HCT116 (cell line): ENCODE measurements around the gene MED9. TPM values are rescaled to one million over a fixed set of nuclear protein-coding genes. Genes with fewer than 3 reads are reported as not detected.

Source experiments
- ATAC-seq: fragments of 200-7000 bp; cut with Tn5 transposase; 2 replicates; pipeline ENCODE4 v1.9.1; 2020; ENCODE audit warnings: mild to moderate bottlenecking, moderate library complexity
- BruUV-seq: library from RNA; stranded (reverse); fragments of 400-500 nt; replicated peaks from 2 replicates; lab custom pipeline; 2021; lab: Mats Ljungman, UMichigan
- CTCF ChIA-PET: fragments of 300-600 bp; sonication (Branson Sonifier 250); formaldehyde crosslinking; loops from one replicate; lab custom pipeline; 2021; ENCODE audit warnings: antibody characterized with exemption; lab: Charles Lee
- POLR2A ChIA-PET: fragments of 300-600, 350-600 bp; sonication (Branson Sonifier 250); formaldehyde crosslinking; loops from one replicate; lab custom pipeline; 2021; ENCODE audit warnings: antibody characterized with exemption; lab: Charles Lee
- RAD21 ChIA-PET, 2 experiments: fragments of 300-600 bp; sonication (Branson Sonifier 250); formaldehyde crosslinking; loops; one replicate each; lab custom pipeline; 2023; ENCODE audit warnings: low total read pairs in 2 of 2; ENCODE audit not compliant: uncharacterized antibody in 2 of 2, unreplicated experiment in 2 of 2, low non-redundant PET in 1 of 2; lab: Charles Lee
- DNase-seq: peaks from one replicate; pipeline ENCODE4 v3.0.0-alpha.2; 2010; ENCODE audit warnings: low read depth, low spot score
- H2AFZ ChIP-seq: fragments of 200-600 bp; shearing (Covaris generic), sonication (generic); 2 replicates; pipeline ENCODE4 v1.6.1; 2017; ENCODE audit warnings: low read depth, mixed run types, mixed read lengths, antibody characterized with exemption, low read length; ENCODE audit not compliant: poor library complexity, severe bottlenecking
- H3K27ac ChIP-seq: 2 replicates; pipeline ENCODE4 v1.5.1; 2012; ENCODE audit warnings: low read depth, low read length
- H3K27me3 ChIP-seq: fragments of 200-600 bp; sonication (generic); 2 replicates; pipeline ENCODE4 v1.6.1; 2016; ENCODE audit warnings: mixed run types, low read length, mixed read lengths; ENCODE audit not compliant: insufficient read depth
- H3K36me3 ChIP-seq, 2 experiments: fragments of 200-500 bp in 1 of 2; fragments of 200-600 bp in 1 of 2; sonication (Bioruptor generic) in 1 of 2; sonication (generic) in 1 of 2; 2 replicates each; pipeline versions ENCODE4 v1.5.1 to v1.6.1; 2014 to 2016; ENCODE audit warnings: low read length in 2 of 2, inconsistent platforms in 1 of 2, mixed read lengths in 1 of 2, mixed run types in 1 of 2; ENCODE audit not compliant: insufficient read depth in 2 of 2, control insufficient read depth in 1 of 2
- H3K4me1 ChIP-seq, 2 experiments: fragments of 200-600 bp in 1 of 2; sonication (generic) in 1 of 2; 2 replicates each; pipeline versions ENCODE4 v1.5.1 to v1.6.1; 2012 to 2017; ENCODE audit warnings: low read length in 2 of 2, inconsistent platforms in 1 of 2, mild to moderate bottlenecking in 1 of 2, mixed read lengths in 1 of 2, mixed run types in 1 of 2, moderate library complexity in 1 of 2; ENCODE audit not compliant: insufficient read depth in 2 of 2, control insufficient read depth in 1 of 2
- H3K4me2 ChIP-seq: fragments of 200-600 bp; sonication (generic); 2 replicates; pipeline ENCODE4 v1.6.1; 2017; ENCODE audit warnings: mixed run types, low read length, mixed read lengths
- H3K4me3 ChIP-seq, 2 experiments: fragments of 200-600 bp in 1 of 2; sonication (generic) in 1 of 2; replicated peaks in 1 of 2; 2 replicates each; pipeline ENCODE4 v1.5.1; 2011 to 2016; ENCODE audit warnings: low read length in 2 of 2, control low read depth in 1 of 2, low read depth in 1 of 2, mild to moderate bottlenecking in 1 of 2, mixed read lengths in 1 of 2, mixed run types in 1 of 2
- H3K79me2 ChIP-seq: fragments of 200-600 bp; sonication (generic); 2 replicates; pipeline ENCODE4 v1.6.1; 2017; ENCODE audit warnings: mild to moderate bottlenecking, mixed run types, low read length, moderate library complexity, mixed read lengths; ENCODE audit not compliant: insufficient read depth
- H3K9ac ChIP-seq: fragments of 200-600 bp; sonication (generic); 2 replicates; pipeline ENCODE4 v1.6.1; 2016; ENCODE audit warnings: low read length, mixed read lengths
- H3K9me2 ChIP-seq: fragments of 200-600 bp; sonication (generic), shearing (Covaris generic); 2 replicates; pipeline ENCODE4 v1.6.1; 2017; ENCODE audit warnings: mixed run types, mild to moderate bottlenecking, moderate library complexity; ENCODE audit not compliant: insufficient read depth
- H3K9me3 ChIP-seq, 2 experiments: fragments of 200-500 bp in 1 of 2; fragments of 200-600 bp in 1 of 2; sonication (Bioruptor generic) in 1 of 2; sonication (generic) in 1 of 2; 2 replicates each; pipeline ENCODE4 v1.6.1; 2014 to 2017; ENCODE audit warnings: low read length in 2 of 2, mixed read lengths in 2 of 2, inconsistent platforms in 1 of 2, low read depth in 1 of 2, mild to moderate bottlenecking in 1 of 2, mixed run types in 1 of 2, moderate library complexity in 1 of 2; ENCODE audit not compliant: control insufficient read depth in 1 of 2, insufficient read depth in 1 of 2
- H4K20me1 ChIP-seq: fragments of 200-600 bp; sonication (generic), shearing (Covaris generic); 2 replicates; pipeline ENCODE4 v1.6.1; 2017; ENCODE audit warnings: mixed run types, mild to moderate bottlenecking, moderate library complexity; ENCODE audit not compliant: insufficient read depth
- CBX3 ChIP-seq: IDR thresholded peaks from 2 replicates; pipeline ENCODE4 v1.6.1; 2012; ENCODE audit warnings: low read depth
- CEBPB ChIP-seq: IDR thresholded peaks from 2 replicates; pipeline ENCODE4 v1.6.1; 2012; ENCODE audit warnings: low read depth
- ELF1 ChIP-seq: IDR thresholded peaks from 2 replicates; pipeline ENCODE4 v1.6.1; 2012; ENCODE audit warnings: low read depth, borderline replicate concordance
- EZH2 ChIP-seq: fragments of 200-600 bp; sonication (generic); IDR thresholded peaks from 2 replicates; pipeline ENCODE4 v1.6.1; 2017; ENCODE audit warnings: antibody characterized with exemption, mixed run types
- EZH2phosphoT487 ChIP-seq: fragments of 200-600 bp; IDR thresholded peaks from 2 replicates; pipeline ENCODE4 v1.6.1; 2018; ENCODE audit warnings: antibody characterized with exemption, borderline replicate concordance
- JUND ChIP-seq: IDR thresholded peaks from 2 replicates; pipeline ENCODE4 v1.6.1; 2012
- POLR2A ChIP-seq: IDR thresholded peaks from 2 replicates; pipeline ENCODE4 v1.7.0; 2011; ENCODE audit warnings: borderline replicate concordance; ENCODE audit not compliant: insufficient read depth, insufficient read length; ENCODE audit errors: extremely low read depth
- POLR2AphosphoS5 ChIP-seq: IDR thresholded peaks from 2 replicates; pipeline ENCODE4 v1.6.1; 2011; ENCODE audit warnings: mild to moderate bottlenecking, low read depth, low read length, moderate library complexity
- RAD21 ChIP-seq: IDR thresholded peaks from 2 replicates; pipeline ENCODE4 v1.6.1; 2012; ENCODE audit warnings: low read depth, mild to moderate bottlenecking
- REST ChIP-seq: IDR thresholded peaks from 2 replicates; pipeline ENCODE4 v1.6.1; 2012; ENCODE audit warnings: low read depth
- SIN3A ChIP-seq: IDR thresholded peaks from 2 replicates; pipeline ENCODE4 v1.6.1; 2012; ENCODE audit warnings: low read depth
- SRF ChIP-seq: IDR thresholded peaks from 2 replicates; pipeline ENCODE4 v1.6.1; 2012; ENCODE audit warnings: low read depth
- TCF7L2 ChIP-seq: IDR thresholded peaks from 2 replicates; pipeline ENCODE4 v1.7.0; 2011; ENCODE audit warnings: borderline replicate concordance, inconsistent platforms; ENCODE audit not compliant: insufficient read depth, insufficient read length; ENCODE audit errors: extremely low read depth
- ZBTB33 ChIP-seq: IDR thresholded peaks from 2 replicates; pipeline ENCODE4 v1.6.1; 2011; ENCODE audit warnings: mild to moderate bottlenecking, low read length, moderate library complexity; ENCODE audit not compliant: insufficient replicate concordance; ENCODE audit errors: extremely low read depth
- ZFX ChIP-seq: fragments of 450-650 bp; IDR thresholded peaks from 2 replicates; pipeline ENCODE4 v1.6.1; 2017
- ZNF274 ChIP-seq: fragments of 200-500 bp; sonication (Bioruptor generic); IDR thresholded peaks from 2 replicates; pipeline ENCODE4 v1.6.1; 2014; ENCODE audit warnings: mild to moderate bottlenecking, low read depth, low read length, inconsistent platforms
- intact Hi-C: fragments of 100-400 bp; cut with micrococcal nuclease; formaldehyde crosslinking; loops from 2 replicates; pipeline ENCODE4 v1.10.0; 2022
- total RNA-seq: library from RNA; stranded (reverse); gene quantifications from one replicate; pipeline ENCODE4 v1.2.1, GENCODE V29; 2021; ENCODE audit not compliant: unreplicated experiment
- TF ChIP-seq, protein P1 (sequence below): IDR thresholded peaks from 2 replicates; pipeline ENCODE4 v1.6.1; 2012

The MED9 gene
- total RNA-seq, 1 experiment from 2014 or later, result 13.9 TPM

- H3K27ac ChIP-seq, result no peak overlapping the region
- no peaks in the 10 kb centered on the region for H3K9me3 ChIP-seq
- POLR2A ChIA-PET, result no interaction called here
- intact Hi-C loops, result no loop called here
- ATAC-seq, result no peak
- no peak for TF ChIP-seq CBX3
- TF ChIP-seq ZFX, result no peak
- no peak for TF ChIP-seq TCF7L2
- no peak for TF ChIP-seq POLR2A
- no peak for TF ChIP-seq ZNF274
- TF ChIP-seq POLR2AphosphoS5, result no peak
- no peak for TF ChIP-seq EZH2phosphoT487
- TF ChIP-seq, protein P1, sequence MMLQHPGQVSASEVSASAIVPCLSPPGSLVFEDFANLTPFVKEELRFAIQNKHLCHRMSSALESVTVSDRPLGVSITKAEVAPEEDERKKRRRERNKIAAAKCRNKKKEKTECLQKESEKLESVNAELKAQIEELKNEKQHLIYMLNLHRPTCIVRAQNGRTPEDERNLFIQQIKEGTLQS, result no peak
- no peak for TF ChIP-seq SRF
- TF ChIP-seq ELF1, result no peak
- TF ChIP-seq, all 23 proteins: peak for 0
- no peak for DNase-seq
- no peaks in the 10 kb centered on the region for H3K9me2 ChIP-seq
- peaks cover 3% of the 10 kb centered on the region; the same call in 1 of the 2 replicates for H4K20me1 ChIP-seq
- H3K4me2 ChIP-seq, result no peak overlapping the region
- no peak overlapping the region for H3K4me3 ChIP-seq
- H3K9ac ChIP-seq, result no peak overlapping the region
- H3K27me3 ChIP-seq, result no peaks in the 10 kb centered on the region
- no TSS peak for BruUV-seq
- CTCF ChIA-PET, result no interaction called here
- RAD21 ChIA-PET, result no interaction called here
- 0 out of 4 replicates have a peak, but pooled peaks cover 0 to 2% of the 10 kb centered on the region in 2 experiments for H3K36me3 ChIP-seq
- peaks cover 88% of the 10 kb centered on the region for H3K79me2 ChIP-seq
- peaks cover 6 to 18% of the 10 kb centered on the region in 2 experiments for H3K4me1 ChIP-seq
- no peak overlapping the region for H2AFZ ChIP-seq
Observed at GRCh38 chr17:17480593-17481148, 3.9 kb downstream of the MED9 start.

- Histone ChIP-seq H3K9me3 (no peaks in the 10 kb centered on the region), H2AFZ (no peak overlapping the region), H4K20me1 (peaks cover 3% of the 10 kb centered on the region; the same call in 1 of the 2 replicates), H3K36me3 (0 out of 4 replicates have a peak, but pooled peaks cover 0 to 2% of the 10 kb centered on the region in 2 experiments), H3K79me2 (peaks cover 91% of the 10 kb centered on the region), H3K4me2 (no peak overlapping the region), H3K27ac (no peak overlapping the region), H3K9ac (no peak overlapping the region), H3K4me3 (no peak overlapping the region), H3K9me2 (no peaks in the 10 kb centered on the region), H3K4me1 (peaks cover 6 to 18% of the 10 kb centered on the region in 2 experiments), H3K27me3 (no peaks in the 10 kb centered on the region)
- no TSS peak for BruUV-seq
- DNase-seq, result no peak
- ChIA-PET RAD21 (no interaction called here), POLR2A (no interaction called here), CTCF (interaction anchor here (1.1 kb wide), 1 partner anchor 15 kb away, joined by 4 read pairs; no protein-coding TSS in a partner anchor)
- intact Hi-C loops, result no loop called here
- ATAC-seq, result no peak
- TF ChIP-seq POLR2A (no peak), ZBTB33 (no peak), JUND (no peak), CEBPB (no peak), REST (no peak), SIN3A (no peak), RAD21 (no peak), EZH2 (no peak)
Observed at GRCh38 chr17:17481860-17482259, 5.1 kb downstream of the MED9 start.
